Neural cell (in vitro differentiated cells): ENCODE measurements around the gene EZR. TPM values are rescaled to one million over a fixed set of nuclear protein-coding genes. Genes with fewer than 3 reads are reported as not detected.

Experiments
- H2AFZ ChIP-seq: fragments of 200-600, 300-800 bp; sonication (generic), shearing (Covaris generic); 2 replicates; pipeline ENCODE4 v1.6.0; 2014; ENCODE audit warnings: low read depth, mild to moderate bottlenecking, antibody characterized with exemption, low read length, moderate library complexity
- H3F3A ChIP-seq: fragments of 200-600 bp; shearing (Covaris generic); 2 replicates; pipeline ENCODE4 v1.6.1; 2016; ENCODE audit warnings: mild to moderate bottlenecking, moderate library complexity, mixed read lengths, antibody characterized with exemption, low read length; ENCODE audit not compliant: insufficient read depth, poor library complexity, severe bottlenecking
- H3K27ac ChIP-seq: fragments of 200-600, 300-800 bp; sonication (generic), shearing (Covaris generic); 2 replicates; pipeline ENCODE4 v1.5.1; 2014; ENCODE audit warnings: mild to moderate bottlenecking, low read length, moderate library complexity
- H3K27me3 ChIP-seq: fragments of 300-800, 200-600 bp; sonication (generic), shearing (Covaris generic); 2 replicates; pipeline ENCODE4 v1.6.0; 2014; ENCODE audit warnings: mild to moderate bottlenecking, low read depth, low read length, moderate library complexity; ENCODE audit not compliant: insufficient read depth
- H3K36me3 ChIP-seq: fragments of 300-800, 200-600 bp; sonication (generic), shearing (Covaris generic); 2 replicates; pipeline ENCODE4 v1.5.1; 2014; ENCODE audit warnings: mild to moderate bottlenecking, antibody characterized with exemption, low read length, moderate library complexity; ENCODE audit not compliant: insufficient read depth
- H3K4me2 ChIP-seq: fragments of 300-800, 200-600 bp; sonication (generic), shearing (Covaris generic); 2 replicates; pipeline ENCODE4 v1.6.0; 2014; ENCODE audit warnings: mild to moderate bottlenecking, low read length
- H3K4me3 ChIP-seq: fragments of 300-800, 200-600 bp; sonication (generic), shearing (Covaris generic); 2 replicates; pipeline ENCODE4 v1.5.1; 2014; ENCODE audit warnings: mild to moderate bottlenecking, low read length, moderate library complexity
- H3K79me2 ChIP-seq: fragments of 200-600 bp; shearing (Covaris generic); replicated peaks from 2 replicates; pipeline ENCODE4 v1.6.0; 2014; ENCODE audit warnings: mild to moderate bottlenecking, low read length, moderate library complexity; ENCODE audit not compliant: insufficient read depth
- H3K9ac ChIP-seq: fragments of 300-800, 200-600 bp; sonication (generic), shearing (Covaris generic); 2 replicates; pipeline ENCODE4 v1.6.1; 2016; ENCODE audit warnings: mild to moderate bottlenecking, low read length, mixed read lengths
- H3K9me2 ChIP-seq: fragments of 200-600 bp; shearing (Covaris generic); 2 replicates; pipeline ENCODE4 v1.6.1; 2016; ENCODE audit warnings: mild to moderate bottlenecking, low read length, mixed read lengths; ENCODE audit not compliant: insufficient read depth
- H3K9me3 ChIP-seq: fragments of 200-600, 300-800 bp; sonication (generic), shearing (Covaris generic); 2 replicates; pipeline ENCODE4 v1.6.1; 2016; ENCODE audit warnings: mild to moderate bottlenecking, mixed run types, low read length, moderate library complexity, mixed read lengths
- H4K20me1 ChIP-seq: fragments of 200-600 bp; shearing (Covaris generic); 2 replicates; pipeline ENCODE4 v1.6.1; 2016; ENCODE audit warnings: mild to moderate bottlenecking, mixed run types; ENCODE audit not compliant: insufficient read depth
- CTCF ChIP-seq: fragments of 450-650 bp; IDR thresholded peaks from 2 replicates; pipeline ENCODE4 v1.5.1; 2014; ENCODE audit warnings: antibody characterized with exemption, mild to moderate bottlenecking, moderate library complexity; ENCODE audit not compliant: poor library complexity, severe bottlenecking
- EP300 ChIP-seq: fragments of 450-650 bp; conservative IDR thresholded peaks from 2 replicates; pipeline ENCODE4 v1.6.1; 2014; ENCODE audit warnings: antibody characterized with exemption, mild to moderate bottlenecking, moderate library complexity; ENCODE audit not compliant: poor library complexity, severe bottlenecking
- EZH2 ChIP-seq: fragments of 200-600, 300-800 bp; shearing (Covaris generic), sonication (generic); IDR thresholded peaks from 2 replicates; pipeline ENCODE4 v1.6.1; 2014; ENCODE audit warnings: antibody characterized with exemption, low read length, borderline replicate concordance, mild to moderate bottlenecking; ENCODE audit not compliant: insufficient read depth, poor library complexity, severe bottlenecking
- MXI1 ChIP-seq: fragments of 450-650 bp; conservative IDR thresholded peaks from 2 replicates; pipeline ENCODE4 v1.6.1; 2014; ENCODE audit warnings: antibody characterized with exemption, mild to moderate bottlenecking; ENCODE audit not compliant: poor library complexity, severe bottlenecking
- POLR2AphosphoS5 ChIP-seq: IDR thresholded peaks from 2 replicates; pipeline ENCODE4 v1.6.1; 2012
- RAD21 ChIP-seq: fragments of 450-650 bp; conservative IDR thresholded peaks from 2 replicates; pipeline ENCODE4 v1.6.1; 2014; ENCODE audit warnings: antibody characterized with exemption, mild to moderate bottlenecking, moderate library complexity
- REST ChIP-seq: IDR thresholded peaks from 2 replicates; pipeline ENCODE4 v1.6.1; 2012; ENCODE audit warnings: borderline replicate concordance
- SMC3 ChIP-seq: fragments of 450-650 bp; conservative IDR thresholded peaks from 2 replicates; pipeline ENCODE4 v1.6.1; 2014; ENCODE audit warnings: antibody characterized with exemption, mild to moderate bottlenecking, moderate library complexity; ENCODE audit not compliant: poor library complexity
- TAF1 ChIP-seq: IDR thresholded peaks from 2 replicates; pipeline ENCODE4 v1.6.1; 2012; ENCODE audit warnings: low read depth
- polyA plus RNA-seq: library from polyadenylated mRNA; depleted of rRNA; stranded (reverse); fragments of >200 nt; gene quantifications from 2 replicates; pipeline ENCODE4 v1.2.3, GENCODE V29; 2014

EZR gene
- polyA plus RNA-seq, 1 donor from 2014 or later = 1.6 TPM

- Histone ChIP-seq H3K36me3 (no peaks in the 10 kb centered on the region), H3K9me2 (no peaks in the 10 kb centered on the region), H3F3A (no peaks in the 10 kb centered on the region), H3K79me2 (no peaks in the 10 kb centered on the region), H2AFZ (no peak overlapping the region), H3K4me2 (no peak overlapping the region), H3K4me3 (no peak overlapping the region), H4K20me1 (no peaks in the 10 kb centered on the region), H3K9me3 (no peaks in the 10 kb centered on the region), H3K27me3 (no peaks in the 10 kb centered on the region), H3K9ac (no peak overlapping the region), H3K27ac (no peak overlapping the region)
- TF ChIP-seq EP300 = no peak
- no peak for TF ChIP-seq MXI1
- TF ChIP-seq POLR2AphosphoS5 = no peak
- TF ChIP-seq SMC3 = no peak
- no peak for TF ChIP-seq CTCF
- no peak for TF ChIP-seq TAF1
- no peak for TF ChIP-seq EZH2
- no peak for TF ChIP-seq REST
- TF ChIP-seq RAD21 = no peak
These were observed 29.3 kb upstream of the EZR start for GRCh38 chr6:158848490-158848895.

GRCh38 chr6:158847786-158848185, 28.6 kb upstream of the EZR start:
- TF ChIP-seq CTCF = no peak
- TF ChIP-seq EP300 = no peak
- no peak for TF ChIP-seq POLR2AphosphoS5
- no peak for TF ChIP-seq EZH2
- TF ChIP-seq TAF1 = no peak
- no peak for TF ChIP-seq SMC3
- TF ChIP-seq REST = no peak
- TF ChIP-seq RAD21 = no peak
- no peak for TF ChIP-seq MXI1
- no peak overlapping the region for H3K27ac ChIP-seq
- no peak overlapping the region for H3K4me2 ChIP-seq
- no peaks in the 10 kb centered on the region for H3K9me3 ChIP-seq
- H3K9ac ChIP-seq = no peak overlapping the region
- H3K4me3 ChIP-seq = no peak overlapping the region
- H3K27me3 ChIP-seq = no peaks in the 10 kb centered on the region
- no peaks in the 10 kb centered on the region for H3K9me2 ChIP-seq
- no peaks in the 10 kb centered on the region for H3K79me2 ChIP-seq
- H3F3A ChIP-seq = no peaks in the 10 kb centered on the region
- H4K20me1 ChIP-seq = no peaks in the 10 kb centered on the region
- no peaks in the 10 kb centered on the region for H3K36me3 ChIP-seq
- H2AFZ ChIP-seq = no peak overlapping the region
